GM21723 (cell line): ENCODE results near the gene CFI.

Source experiments
- ATAC-seq: cut with Tn5 transposase; IDR thresholded peaks from one replicate; pipeline ENCODE4 v1.9.1; 2021; ENCODE audit warnings: mild to moderate bottlenecking, moderate library complexity; ENCODE audit not compliant: unreplicated experiment

Gene CFI

GRCh38 chr4:109733728-109734127 is 68.1 kb downstream of the CFI start:
- no peak for ATAC-seq

- no peak for ATAC-seq
Observed at GRCh38 chr4:109730619-109731545, 70.9 kb downstream of the CFI start.

GRCh38 chr4:109729718-109730618 is 71.8 kb downstream of the CFI start, which contains the start of gene PLA2G12A:
Gene PLA2G12A (minus strand): TSS chr4:109730070. CDS start chr4:109729809, 261 bp downstream.
- ATAC-seq = peak; percentile 81

GRCh38 chr4:109729117-109729717 is 72.6 kb downstream of the CFI start:
- ATAC-seq = no peak

- ATAC-seq = no peak
Observed at GRCh38 chr4:109728385-109728784, 73.4 kb downstream of the CFI start.

- ATAC-seq = no peak
Observed at GRCh38 chr4:109723110-109723509, 78.7 kb downstream of the CFI start.

GRCh38 chr4:109722357-109722756 is 79.4 kb downstream of the CFI start:
- ATAC-seq = no peak

- no peak for ATAC-seq
Observed at GRCh38 chr4:109721033-109721432, 80.8 kb downstream of the CFI start.

GRCh38 chr4:109719604-109720003 is 82.2 kb downstream of the CFI start:
- no peak for ATAC-seq

- ATAC-seq = no peak
Observed at GRCh38 chr4:109718759-109719158, 83.0 kb downstream of the CFI start.

GRCh38 chr4:109713500-109713899 is 88.3 kb downstream of the CFI start:
- no peak for ATAC-seq

GRCh38 chr4:109708990-109709389 is 92.8 kb downstream of the CFI start:
- ATAC-seq = peak; percentile 90

- no peak for ATAC-seq
Observed at GRCh38 chr4:109708435-109708834, 93.4 kb downstream of the CFI start.

- no peak for ATAC-seq
Observed at GRCh38 chr4:109703664-109704361, 98.0 kb downstream of the CFI start.

GRCh38 chr4:109702950-109703663 is 98.7 kb downstream of the CFI start, which contains the start of gene CASP6:
Gene CASP6 (minus strand): TSS chr4:109703445. CDS start chr4:109703395, 50 bp downstream.
- peak; percentile 78 for ATAC-seq

- no peak for ATAC-seq
Observed at GRCh38 chr4:109701566-109702410, 100.0 kb downstream of the CFI start.

GRCh38 chr4:109699553-109700225 is 102.1 kb downstream of the CFI start:
- no peak for ATAC-seq

GRCh38 chr4:109698656-109699055 is 103.1 kb downstream of the CFI start:
- no peak for ATAC-seq
